ENCODE data around the gene PNMA3.
"Not testable (repeated sequence)": the region's sequence is repeated elsewhere in the genome, so short reads cannot be mapped to it uniquely, and the experiment has no call there.

PNMA3 gene

GRCh38 chrX:153074935-153075334, 18.7 kb downstream of the PNMA3 start:
- DNase-seq, result no peak

DNA sequence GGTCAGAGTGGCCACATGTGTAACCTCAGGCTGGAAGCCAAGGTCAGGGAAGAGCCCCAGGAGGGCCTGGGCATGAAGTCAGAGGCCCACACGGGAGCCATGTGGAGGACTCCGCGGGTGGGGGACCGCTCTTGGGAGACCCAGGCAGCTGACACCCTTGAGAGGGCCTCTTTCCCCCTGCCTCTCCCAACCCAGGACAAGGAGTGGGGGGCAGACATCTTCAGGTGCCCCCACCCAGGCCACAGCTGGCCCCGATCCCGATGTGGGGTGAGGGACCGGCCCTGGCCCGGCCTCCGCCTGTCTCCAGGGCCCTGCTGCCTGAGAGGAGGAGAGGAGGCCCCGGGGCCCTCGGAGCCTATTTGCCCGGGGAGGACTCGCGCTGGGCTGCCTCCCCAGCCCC, 19.1 kb downstream of the PNMA3 start:
- DNase-seq, result no peak

DNA sequence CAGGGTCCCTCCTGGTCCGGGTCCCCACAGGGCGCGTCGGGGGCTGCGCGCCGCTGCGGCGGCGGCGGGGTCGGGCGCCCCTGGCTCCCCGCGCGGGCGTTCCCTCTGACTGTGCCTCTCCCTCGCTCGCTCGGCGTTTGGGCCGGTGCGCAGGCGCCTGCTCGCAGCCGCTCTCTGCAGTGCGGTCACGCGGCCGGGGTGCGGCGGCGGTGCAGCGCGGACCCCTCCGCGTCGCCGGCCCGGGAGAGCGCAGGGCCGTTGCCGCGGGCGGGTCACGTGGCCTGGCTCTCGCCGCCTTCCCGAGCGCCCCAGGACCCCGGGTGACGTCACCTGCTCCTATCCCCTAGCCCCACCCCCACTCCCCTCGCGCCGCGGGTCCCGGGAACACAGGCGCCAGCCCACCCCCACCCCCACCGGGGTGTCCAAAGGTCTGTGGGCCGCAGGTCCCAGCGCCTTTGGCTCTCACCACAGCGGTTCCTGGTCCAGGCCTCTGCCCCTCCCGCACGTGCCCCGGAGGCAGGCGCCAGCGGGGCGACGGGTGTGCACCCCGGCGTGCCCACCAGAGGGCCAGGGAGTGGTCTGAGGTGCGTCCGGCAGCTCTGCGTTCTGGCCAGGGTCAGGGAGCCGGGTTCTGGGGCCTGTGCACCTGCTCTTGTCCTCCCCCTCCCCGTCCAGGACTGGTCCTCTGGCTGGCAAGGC, 21.3 kb downstream of the PNMA3 start:
- DNase-seq, result not testable (repeated sequence)

GRCh38 chrX:153083238-153083923, 27.1 kb downstream of the PNMA3 start:
- DNase-seq, result peak; percentile 23

DNA sequence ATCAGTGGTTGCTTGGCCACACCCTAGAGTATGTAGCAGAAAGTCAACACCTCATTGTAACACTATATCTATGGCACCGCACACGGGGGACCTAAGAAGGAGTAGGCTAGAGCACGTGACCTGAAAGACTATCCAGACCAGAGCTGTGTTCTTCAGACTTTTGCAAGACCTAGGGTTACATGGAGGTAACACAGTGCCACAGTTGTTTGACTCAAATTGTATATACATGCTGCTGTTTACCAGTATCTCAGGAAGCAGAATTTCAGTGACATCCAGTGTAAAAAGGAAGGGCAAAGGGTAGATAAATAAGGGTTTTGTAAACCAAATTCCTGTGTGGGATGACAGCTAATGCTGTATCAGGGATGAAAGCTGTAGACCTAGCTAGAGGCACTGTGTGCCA, 46.1 kb downstream of the PNMA3 start:
- no peak for DNase-seq

GRCh38 chrX:153104959-153105358, 48.7 kb downstream of the PNMA3 start:
- not testable (repeated sequence) for DNase-seq

- DNase-seq, result not testable (repeated sequence)
These were observed 50.0 kb downstream of the PNMA3 start for GRCh38 chrX:153106092-153106801.
